Nephron progenitor cell (in vitro differentiated cells): Measurements from ENCODE around the gene HK2.
A peak's percentile ranks its signal among the peaks of the same experiment; 100 is the strongest.

Experiments used
- DNase-seq: peaks from one replicate; pipeline ENCODE4 v3.0.0; 2021
- H3K27ac Mint-ChIP-seq: 2 replicates; pipeline ENCODE4 v1.8.0; 2021; ENCODE audit warnings: mild to moderate bottlenecking, moderate library complexity, mixed read lengths
- H3K27me3 Mint-ChIP-seq: 2 replicates; pipeline ENCODE4 v1.8.0; 2021; ENCODE audit warnings: mild to moderate bottlenecking, low read depth, mixed read lengths; ENCODE audit not compliant: poor library complexity
- H3K36me3 Mint-ChIP-seq: 2 replicates; pipeline ENCODE4 v1.8.0; 2021; ENCODE audit warnings: low read depth, mixed read lengths
- H3K4me1 Mint-ChIP-seq: 2 replicates; pipeline ENCODE4 v1.8.0; 2021; ENCODE audit warnings: mixed read lengths
- H3K4me3 Mint-ChIP-seq: 2 replicates; pipeline ENCODE4 v1.8.0; 2021; ENCODE audit warnings: mild to moderate bottlenecking, moderate library complexity, mixed read lengths
- H3K9me3 Mint-ChIP-seq: 2 replicates; pipeline ENCODE4 v1.8.0; 2021; ENCODE audit warnings: mild to moderate bottlenecking, moderate library complexity, mixed read lengths
- CTCF ChIP-seq: fragments of 200-600 bp; sonication (generic); IDR thresholded peaks from 2 replicates; pipeline ENCODE4 v1.5.0; 2021; ENCODE audit warnings: antibody characterized with exemption

HK2 gene

GRCh38 chr2:74812787-74813590 is 20.9 kb upstream of the HK2 start:
- peaks cover 43% of the 10 kb centered on the region for H3K4me1 Mint-ChIP-seq
- peaks cover 2% of the 10 kb centered on the region for H3K9me3 Mint-ChIP-seq
- H3K4me3 Mint-ChIP-seq, result no peak overlapping the region
- H3K27me3 Mint-ChIP-seq, result peaks cover 15% of the 10 kb centered on the region
- no peak for TF ChIP-seq CTCF
- no peak for DNase-seq
- peak overlapping the region; percentile 8 for H3K27ac Mint-ChIP-seq
- H3K36me3 Mint-ChIP-seq, result no peaks in the 10 kb centered on the region

GRCh38 chr2:74814102-74814501 is 19.8 kb upstream of the HK2 start:
- Mint-ChIP-seq H3K4me1 (peaks cover 43% of the 10 kb centered on the region), H3K4me3 (no peak overlapping the region), H3K36me3 (no peaks in the 10 kb centered on the region), H3K27me3 (peaks cover 15% of the 10 kb centered on the region), H3K27ac (no peak overlapping the region), H3K9me3 (no peaks in the 10 kb centered on the region)
- no peak for TF ChIP-seq CTCF
- DNase-seq, result no peak

- Mint-ChIP-seq H3K27ac (no peak overlapping the region), H3K27me3 (peaks cover 12% of the 10 kb centered on the region), H3K4me3 (no peak overlapping the region), H3K4me1 (peaks cover 43% of the 10 kb centered on the region), H3K9me3 (no peaks in the 10 kb centered on the region), H3K36me3 (no peaks in the 10 kb centered on the region)
- no peak for DNase-seq
- no peak for TF ChIP-seq CTCF
These were observed 18.0 kb upstream of the HK2 start for GRCh38 chr2:74815941-74816340.

GRCh38 chr2:74816540-74817303 is 17.2 kb upstream of the HK2 start:
- Mint-ChIP-seq H3K4me3 (no peak overlapping the region), H3K27ac (peak overlapping the region; percentile 70), H3K9me3 (no peaks in the 10 kb centered on the region), H3K36me3 (no peaks in the 10 kb centered on the region), H3K4me1 (peaks cover 43% of the 10 kb centered on the region), H3K27me3 (peaks cover 12% of the 10 kb centered on the region)
- DNase-seq, result no peak
- TF ChIP-seq CTCF, result no peak

- no peak overlapping the region for H3K4me3 Mint-ChIP-seq
- H3K36me3 Mint-ChIP-seq, result no peaks in the 10 kb centered on the region
- DNase-seq, result no peak
- no peaks in the 10 kb centered on the region for H3K9me3 Mint-ChIP-seq
- H3K4me1 Mint-ChIP-seq, result peaks cover 39% of the 10 kb centered on the region
- peaks cover 12% of the 10 kb centered on the region for H3K27me3 Mint-ChIP-seq
- TF ChIP-seq CTCF, result no peak
- H3K27ac Mint-ChIP-seq, result peak overlapping the region; percentile 70
These were observed 16.6 kb upstream of the HK2 start for GRCh38 chr2:74817304-74817675.
